Measurements from ENCODE around the gene CGN. TPM values are rescaled to one million over a fixed set of nuclear protein-coding genes. Genes with fewer than 3 reads are reported as not detected.

The CGN gene
- total RNA-seq, 1 donor = 0.09 TPM

DNA sequence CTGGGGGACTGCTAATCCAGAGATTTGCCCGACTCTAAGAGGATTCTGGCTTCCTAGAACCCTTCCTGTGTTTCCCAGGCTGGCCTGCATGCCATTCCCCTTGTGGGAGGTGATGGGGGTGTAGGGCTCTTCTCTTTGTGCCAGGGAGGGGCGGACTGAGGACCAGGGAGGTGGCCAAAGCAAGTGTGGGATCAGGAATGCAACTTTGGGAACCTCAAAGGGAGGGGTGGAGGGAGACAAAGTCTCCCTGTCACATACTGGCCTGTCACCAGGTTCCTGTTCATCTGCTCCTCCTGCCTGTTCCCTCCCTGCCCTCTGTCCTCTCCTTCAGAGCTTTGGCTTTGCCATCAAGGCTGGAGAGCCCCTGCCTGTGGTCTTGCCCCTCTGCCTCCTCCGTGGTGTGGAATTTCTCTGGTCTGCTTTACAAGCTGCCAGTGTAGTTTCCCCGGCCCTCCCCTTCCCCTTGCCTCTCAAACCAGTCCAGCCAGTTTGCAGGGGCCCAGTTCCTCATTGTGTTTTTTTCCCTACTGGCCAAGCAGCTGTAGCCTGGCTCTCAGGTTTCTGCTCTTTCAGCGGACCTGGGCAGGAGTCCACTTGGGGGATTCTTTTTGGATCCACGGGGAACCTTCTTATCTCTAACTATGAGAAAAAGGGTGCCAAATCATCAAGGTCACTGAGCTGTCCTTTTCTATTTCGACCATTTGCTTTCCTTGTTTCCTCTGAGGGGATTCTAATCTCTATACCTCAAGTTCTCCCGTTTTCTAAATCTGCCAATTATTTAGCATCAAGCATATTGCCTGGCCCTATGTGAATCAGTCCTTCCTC, 1.8 kb downstream of the CGN start:
- TF ChIP-seq, protein P1, sequence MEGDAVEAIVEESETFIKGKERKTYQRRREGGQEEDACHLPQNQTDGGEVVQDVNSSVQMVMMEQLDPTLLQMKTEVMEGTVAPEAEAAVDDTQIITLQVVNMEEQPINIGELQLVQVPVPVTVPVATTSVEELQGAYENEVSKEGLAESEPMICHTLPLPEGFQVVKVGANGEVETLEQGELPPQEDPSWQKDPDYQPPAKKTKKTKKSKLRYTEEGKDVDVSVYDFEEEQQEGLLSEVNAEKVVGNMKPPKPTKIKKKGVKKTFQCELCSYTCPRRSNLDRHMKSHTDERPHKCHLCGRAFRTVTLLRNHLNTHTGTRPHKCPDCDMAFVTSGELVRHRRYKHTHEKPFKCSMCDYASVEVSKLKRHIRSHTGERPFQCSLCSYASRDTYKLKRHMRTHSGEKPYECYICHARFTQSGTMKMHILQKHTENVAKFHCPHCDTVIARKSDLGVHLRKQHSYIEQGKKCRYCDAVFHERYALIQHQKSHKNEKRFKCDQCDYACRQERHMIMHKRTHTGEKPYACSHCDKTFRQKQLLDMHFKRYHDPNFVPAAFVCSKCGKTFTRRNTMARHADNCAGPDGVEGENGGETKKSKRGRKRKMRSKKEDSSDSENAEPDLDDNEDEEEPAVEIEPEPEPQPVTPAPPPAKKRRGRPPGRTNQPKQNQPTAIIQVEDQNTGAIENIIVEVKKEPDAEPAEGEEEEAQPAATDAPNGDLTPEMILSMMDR (IDR thresholded peaks at IDR 0.05; ENCODE audit: insufficient read depth, low read length) = no peak
- no peak overlapping the region for H3K4me3 ChIP-seq (ENCODE audit: low read depth, low read length)
- DNase-seq (ENCODE audit: low read depth) = no peak

DNA sequence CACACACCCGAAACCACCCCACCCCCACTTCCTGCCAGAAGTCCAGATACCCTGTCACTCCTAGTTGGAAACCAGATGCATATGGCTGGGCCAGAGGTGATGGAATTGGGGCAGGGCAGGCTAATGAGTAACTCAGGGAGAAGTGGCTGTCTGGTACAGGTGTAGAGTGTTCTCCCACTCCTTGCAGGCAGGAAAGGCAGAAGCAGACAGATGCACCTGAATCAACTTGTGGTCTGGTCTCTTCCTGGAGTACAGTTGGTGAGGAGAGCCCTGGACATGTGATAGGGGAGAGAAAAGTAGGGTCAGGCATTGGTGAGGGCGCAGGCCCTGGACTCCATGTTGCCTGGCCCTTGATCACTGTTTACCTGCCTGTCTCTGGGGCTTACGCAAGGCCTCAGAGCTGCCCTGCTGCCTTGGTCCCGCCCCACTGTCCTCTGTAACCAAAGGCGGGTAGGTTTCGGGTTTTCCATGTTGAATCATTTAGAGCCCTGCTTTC, 2.5 kb downstream of the CGN start:
- H3K4me3 ChIP-seq (ENCODE audit: low read depth, low read length) = no peak overlapping the region
- TF ChIP-seq, protein P1 (IDR thresholded peaks at IDR 0.05; ENCODE audit: insufficient read depth, low read length) = no peak
- no peak for DNase-seq (ENCODE audit: low read depth)

DNA sequence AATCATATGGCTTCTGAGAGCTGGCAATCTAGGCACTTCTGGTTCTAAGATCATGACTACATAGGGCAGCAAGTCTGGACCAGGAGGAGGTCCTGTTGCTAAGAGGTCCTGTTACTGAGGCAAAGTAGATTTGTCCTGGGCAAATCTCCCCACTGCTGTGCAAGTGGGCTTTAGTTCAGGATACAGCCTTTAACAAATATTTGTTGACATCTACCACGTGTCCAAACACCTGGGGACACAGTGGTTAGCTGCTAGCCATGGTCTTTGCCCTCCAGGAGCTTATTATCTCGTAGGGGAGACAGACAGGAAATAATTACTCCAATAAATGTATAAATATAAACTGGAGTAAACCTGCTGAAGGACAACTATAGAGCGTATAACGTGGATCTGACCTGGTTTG, 3.2 kb downstream of the CGN start:
- TF ChIP-seq, protein P1 (IDR thresholded peaks at IDR 0.05; ENCODE audit: insufficient read depth, low read length) = no peak
- H3K4me3 ChIP-seq (ENCODE audit: low read depth, low read length) = no peak overlapping the region
- no peak for DNase-seq (ENCODE audit: low read depth)

DNA sequence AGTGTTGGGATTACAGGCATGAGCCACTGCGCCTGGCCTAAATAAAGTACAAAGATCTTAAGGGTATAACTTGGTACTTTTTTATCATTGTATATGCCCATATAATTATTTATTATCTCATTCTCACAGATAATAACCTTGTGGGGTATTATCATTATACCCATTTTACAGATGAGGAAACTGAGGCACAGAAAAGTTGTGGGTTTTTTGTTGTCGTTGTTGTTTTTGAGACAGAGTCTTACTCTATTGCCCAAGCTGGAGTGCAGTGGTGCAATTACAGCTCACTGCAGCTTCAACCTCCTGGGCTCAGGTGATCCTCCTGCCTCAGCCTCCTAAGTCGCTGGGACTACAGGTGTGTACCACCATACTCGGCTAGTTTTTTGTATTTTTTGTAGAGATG, 4.1 kb downstream of the CGN start:
- no peak for DNase-seq (ENCODE audit: low read depth)
- H3K4me3 ChIP-seq (ENCODE audit: low read depth, low read length) = no peak overlapping the region
- TF ChIP-seq, protein P1 (IDR thresholded peaks at IDR 0.05; ENCODE audit: insufficient read depth, low read length) = no peak

DNA sequence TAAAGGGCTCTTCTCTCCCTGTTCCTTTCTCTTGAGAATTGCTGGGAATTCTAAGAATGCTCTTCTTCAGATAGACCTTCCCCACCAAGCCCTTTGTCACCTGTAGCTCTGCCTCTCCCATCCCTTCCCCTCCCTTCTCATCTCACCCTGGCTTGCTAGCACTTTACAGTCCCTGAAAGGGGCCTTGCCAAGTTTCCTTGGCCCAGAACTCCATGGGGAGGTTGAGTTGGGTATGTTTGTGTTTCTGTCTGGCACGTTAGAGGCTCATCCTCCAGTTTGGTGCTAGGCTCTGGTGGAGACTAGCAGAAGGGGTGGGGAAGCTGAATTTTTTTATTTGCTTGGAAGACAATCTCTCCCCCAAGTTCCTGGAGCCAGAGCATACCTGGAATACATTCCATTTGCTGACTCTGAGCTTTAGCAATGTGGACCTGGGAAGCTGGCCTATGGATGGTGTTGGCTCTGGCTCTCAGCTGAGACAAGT, 4.9 kb downstream of the CGN start:
- no peak for DNase-seq (ENCODE audit: low read depth)
- H3K4me3 ChIP-seq (ENCODE audit: low read depth, low read length) = no peak overlapping the region
- TF ChIP-seq, protein P1 (IDR thresholded peaks at IDR 0.05; ENCODE audit: insufficient read depth, low read length) = no peak

DNA sequence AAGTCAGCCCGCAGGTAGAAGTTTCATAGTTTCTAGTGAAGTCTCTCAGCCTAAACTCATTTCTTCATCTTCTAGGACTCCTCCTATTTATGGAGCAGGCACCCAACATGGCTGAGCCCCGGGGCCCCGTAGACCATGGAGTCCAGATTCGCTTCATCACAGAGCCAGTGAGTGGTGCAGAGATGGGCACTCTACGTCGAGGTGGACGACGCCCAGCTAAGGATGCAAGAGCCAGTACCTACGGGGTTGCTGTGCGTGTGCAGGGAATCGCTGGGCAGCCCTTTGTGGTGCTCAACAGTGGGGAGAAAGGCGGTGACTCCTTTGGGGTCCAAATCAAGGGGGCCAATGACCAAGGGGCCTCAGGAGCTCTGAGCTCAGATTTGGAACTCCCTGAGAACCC, 7.2 kb downstream of the CGN start:
- TF ChIP-seq, protein P1 (IDR thresholded peaks at IDR 0.05; ENCODE audit: insufficient read depth, low read length) = no peak
- H3K4me3 ChIP-seq (ENCODE audit: low read depth, low read length) = no peak overlapping the region
- no peak for DNase-seq (ENCODE audit: low read depth)

Measured in fibroblast of the aortic adventitia (primary cell).